Liver (tissue), 9 donors: ENCODE measurements around the gene TGM4. TPM values are rescaled to one million over a fixed set of nuclear protein-coding genes. Genes with fewer than 3 reads are reported as not detected.

Source experiments
- DNase-seq: peaks from one replicate; pipeline ENCODE4 v3.0.0-alpha.2; 2017; ENCODE audit warnings: low spot score
- H3K27ac ChIP-seq, 2 donors: one replicate each; pipeline ENCODE4 v1.7.0; 2013; ENCODE audit warnings: inconsistent platforms in 2 of 2, low read length in 2 of 2, control low read depth in 1 of 2, low read depth in 1 of 2, mild to moderate bottlenecking in 1 of 2
- H3K27me3 ChIP-seq, 4 donors: one replicate each; pipeline versions ENCODE4 v1.6.1 to v1.7.0; 2013; ENCODE audit warnings: low read length in 3 of 4, inconsistent platforms in 1 of 4, mild to moderate bottlenecking in 1 of 4, moderate library complexity in 1 of 4; ENCODE audit not compliant: control insufficient read depth in 4 of 4, insufficient read depth in 4 of 4
- H3K36me3 ChIP-seq, 4 donors: one replicate each; pipeline versions ENCODE4 v1.6.1 to v1.7.0; 2013; ENCODE audit warnings: low read length in 3 of 4, mild to moderate bottlenecking in 3 of 4, low read depth in 1 of 4, moderate library complexity in 1 of 4; ENCODE audit not compliant: control insufficient read depth in 4 of 4, insufficient read depth in 3 of 4
- H3K4me1 ChIP-seq, 4 donors: one replicate each; pipeline versions ENCODE4 v1.6.1 to v1.7.0; 2013; ENCODE audit warnings: low read length in 3 of 4, mild to moderate bottlenecking in 3 of 4, moderate library complexity in 1 of 4; ENCODE audit not compliant: control insufficient read depth in 4 of 4, insufficient read depth in 4 of 4
- H3K4me3 ChIP-seq, 3 donors: one replicate each; pipeline versions ENCODE4 v1.6.1 to v1.7.0; 2013; ENCODE audit warnings: low read length in 3 of 3, control low read depth in 1 of 3, low read depth in 1 of 3, mild to moderate bottlenecking in 1 of 3
- H3K9ac ChIP-seq, 2 donors: one replicate each; pipeline ENCODE4 v1.7.0; 2013; ENCODE audit warnings: low read length in 2 of 2, mild to moderate bottlenecking in 2 of 2, moderate library complexity in 2 of 2, control low read depth in 1 of 2, low read depth in 1 of 2
- H3K9me3 ChIP-seq, 4 donors: one replicate each; pipeline versions ENCODE4 v1.6.1 to v1.7.0; 2013; ENCODE audit warnings: low read length in 3 of 4; ENCODE audit not compliant: control insufficient read depth in 4 of 4
- ATF3 ChIP-seq: IDR thresholded peaks from 2 replicates; pipeline ENCODE4 v1.6.1; 2016; ENCODE audit warnings: antibody characterized with exemption
- CTCF ChIP-seq: fragments of 150-350 bp; IDR thresholded peaks from 2 replicates; pipeline ENCODE4 v1.5.1; 2017; ENCODE audit warnings: improper control_type of control experiment, low read depth, low read length; ENCODE audit not compliant: missing input control
- EGR1 ChIP-seq, 2 donors: IDR thresholded peaks; 2 replicates each; pipeline ENCODE4 v1.6.1; 2016 to 2018; ENCODE audit warnings: antibody characterized with exemption in 2 of 2, low read depth in 2 of 2
- FOXA1 ChIP-seq: IDR thresholded peaks from 2 replicates; pipeline ENCODE4 v1.6.1; 2016; ENCODE audit warnings: antibody characterized with exemption
- FOXA2 ChIP-seq: IDR thresholded peaks from 2 replicates; pipeline ENCODE4 v1.6.1; 2016; ENCODE audit warnings: antibody characterized with exemption
- GABPA ChIP-seq, 2 donors: IDR thresholded peaks in 1 of 2; conservative IDR thresholded peaks in 1 of 2; 2 replicates each; pipeline ENCODE4 v1.6.1; 2016; ENCODE audit warnings: antibody characterized with exemption in 2 of 2, mild to moderate bottlenecking in 1 of 2, moderate library complexity in 1 of 2
- HNF4A ChIP-seq, 2 donors: conservative IDR thresholded peaks; 2 replicates each; pipeline ENCODE4 v1.6.1; 2016; ENCODE audit warnings: antibody characterized with exemption in 2 of 2, mild to moderate bottlenecking in 2 of 2
- HNF4G ChIP-seq: IDR thresholded peaks from 2 replicates; pipeline ENCODE4 v1.6.1; 2016; ENCODE audit warnings: antibody characterized with exemption
- JUND ChIP-seq, 2 donors: IDR thresholded peaks; 2 replicates each; pipeline ENCODE4 v1.6.1; 2016; ENCODE audit warnings: antibody characterized with exemption in 2 of 2
- NR2F2 ChIP-seq: IDR thresholded peaks from 2 replicates; pipeline ENCODE4 v1.6.1; 2016; ENCODE audit warnings: antibody characterized with exemption
- RAD21 ChIP-seq, 2 donors: IDR thresholded peaks; 2 replicates each; pipeline ENCODE4 v1.6.1; 2016; ENCODE audit warnings: antibody characterized with exemption in 2 of 2, mild to moderate bottlenecking in 2 of 2
- REST ChIP-seq: IDR thresholded peaks from 2 replicates; pipeline ENCODE4 v1.6.1; 2016; ENCODE audit warnings: antibody characterized with exemption, mild to moderate bottlenecking
- RXRA ChIP-seq, 2 donors: IDR thresholded peaks; 2 replicates each; pipeline ENCODE4 v1.6.1; 2017 to 2018; ENCODE audit warnings: antibody characterized with exemption in 2 of 2, mild to moderate bottlenecking in 1 of 2
- SP1 ChIP-seq: IDR thresholded peaks from 2 replicates; pipeline ENCODE4 v1.6.1; 2018; ENCODE audit warnings: antibody characterized with exemption, mild to moderate bottlenecking
- TAF1 ChIP-seq: conservative IDR thresholded peaks from 2 replicates; pipeline ENCODE4 v1.6.1; 2016; ENCODE audit warnings: antibody characterized with exemption, mild to moderate bottlenecking
- YY1 ChIP-seq: IDR thresholded peaks from 2 replicates; pipeline ENCODE4 v1.6.1; 2016; ENCODE audit warnings: antibody characterized with exemption, mild to moderate bottlenecking
- WGBS: extraction: QIAGEN DNeasy Blood & Tissue Kit; methylation state at CpG from one replicate; pipeline ENCODE4 v1.1.7; 2013; 5-methylcytosine and 5-hydroxymethylcytosine counted together
- polyA plus RNA-seq, 2 donors: library from polyadenylated mRNA; stranded (reverse) in 1 of 2; unstranded in 1 of 2; fragments of 200-250 nt in 1 of 2; fragments of >200 nt in 1 of 2; fragmentation: Nextera tagmentation in 1 of 2; extraction: Ambion mirVana in 1 of 2; gene quantifications; one replicate each; pipeline versions ENCODE4 v1.2.1 to v1.2.3, GENCODE V29; 2013 to 2015
- total RNA-seq, 2 donors: library from RNA; depleted of rRNA; stranded (reverse); fragments of >200 nt; gene quantifications; one replicate each; pipeline ENCODE4 v1.2.3, GENCODE V29; 2014
- TF ChIP-seq, protein P1 (sequence below): IDR thresholded peaks from 2 replicates; pipeline ENCODE4 v1.6.1; 2016; ENCODE audit warnings: antibody characterized with exemption
- TF ChIP-seq, protein P2 (sequence below): IDR thresholded peaks from 2 replicates; pipeline ENCODE4 v1.6.1; 2016; ENCODE audit warnings: antibody characterized with exemption
- donor health status: healthy.
- donor health status: healthy.
- donor health status: healthy.
- donor health status: healthy.
- donor health status: healthy.

The TGM4 gene
- total and polyA plus RNA-seq, 4 donors = not detected

DNA sequence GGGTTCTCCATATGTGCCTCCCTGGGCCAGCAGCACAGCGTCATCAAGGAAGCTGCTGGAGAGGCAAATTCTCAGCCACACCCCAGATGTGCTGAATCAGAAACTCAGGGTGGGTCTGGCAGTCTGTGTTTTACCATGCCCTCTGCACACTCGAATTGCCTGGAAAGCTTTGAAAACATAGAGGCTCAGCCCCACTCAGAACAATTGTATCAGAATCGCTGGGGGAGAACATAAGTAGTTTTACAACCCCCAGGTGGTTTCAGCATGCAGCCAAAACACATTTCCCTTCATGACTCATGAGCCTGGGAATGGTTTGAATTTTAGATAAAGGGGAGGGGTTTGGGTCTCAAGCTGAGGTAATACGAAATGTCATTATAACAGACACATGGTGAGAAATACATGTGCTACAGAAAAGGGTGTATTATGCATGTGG is 9.6 kb downstream of the TGM4 start:
- H3K27ac ChIP-seq = no peak overlapping the region
- H3K4me3 ChIP-seq = no peak overlapping the region
- no peak for DNase-seq
- TF ChIP-seq EGR1 (IDR thresholded peaks at IDR 0.05; ENCODE audit: low read depth in 2 of 2) (no peak), HNF4G (no peak), CTCF (no peak), HNF4A (conservative IDR thresholded peaks at IDR 0.05) (no peak), JUND (IDR thresholded peaks at IDR 0.05) (no peak), RXRA (IDR thresholded peaks at IDR 0.05) (no peak), RAD21 (IDR thresholded peaks at IDR 0.05) (no peak), ATF3 (no peak), FOXA2 (no peak), FOXA1 (no peak), REST (no peak), GABPA (IDR thresholded peaks at IDR 0.05 in 1 of 2, conservative IDR thresholded peaks at IDR 0.05 in 1 of 2) (no peak), SP1 (no peak), NR2F2 (no peak), YY1 (no peak), TAF1 (no peak)
- TF ChIP-seq, protein P1, sequence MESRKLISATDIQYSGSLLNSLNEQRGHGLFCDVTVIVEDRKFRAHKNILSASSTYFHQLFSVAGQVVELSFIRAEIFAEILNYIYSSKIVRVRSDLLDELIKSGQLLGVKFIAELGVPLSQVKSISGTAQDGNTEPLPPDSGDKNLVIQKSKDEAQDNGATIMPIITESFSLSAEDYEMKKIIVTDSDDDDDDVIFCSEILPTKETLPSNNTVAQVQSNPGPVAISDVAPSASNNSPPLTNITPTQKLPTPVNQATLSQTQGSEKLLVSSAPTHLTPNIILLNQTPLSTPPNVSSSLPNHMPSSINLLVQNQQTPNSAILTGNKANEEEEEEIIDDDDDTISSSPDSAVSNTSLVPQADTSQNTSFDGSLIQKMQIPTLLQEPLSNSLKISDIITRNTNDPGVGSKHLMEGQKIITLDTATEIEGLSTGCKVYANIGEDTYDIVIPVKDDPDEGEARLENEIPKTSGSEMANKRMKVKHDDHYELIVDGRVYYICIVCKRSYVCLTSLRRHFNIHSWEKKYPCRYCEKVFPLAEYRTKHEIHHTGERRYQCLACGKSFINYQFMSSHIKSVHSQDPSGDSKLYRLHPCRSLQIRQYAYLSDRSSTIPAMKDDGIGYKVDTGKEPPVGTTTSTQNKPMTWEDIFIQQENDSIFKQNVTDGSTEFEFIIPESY = no peak
- TF ChIP-seq, protein P2, sequence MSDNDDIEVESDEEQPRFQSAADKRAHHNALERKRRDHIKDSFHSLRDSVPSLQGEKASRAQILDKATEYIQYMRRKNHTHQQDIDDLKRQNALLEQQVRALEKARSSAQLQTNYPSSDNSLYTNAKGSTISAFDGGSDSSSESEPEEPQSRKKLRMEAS = no peak
- 68% methylated on average over 4 of the region's 4 CpGs for WGBS
- H3K9ac ChIP-seq = no peak overlapping the region
- no peaks in the 10 kb centered on the region for H3K27me3 ChIP-seq
- H3K36me3 ChIP-seq = no peaks in the 10 kb centered on the region
- H3K9me3 ChIP-seq = no peaks in the 10 kb centered on the region
- no peaks in the 10 kb centered on the region for H3K4me1 ChIP-seq
